ENCODE data around the gene SLC16A3. TPM values are rescaled to one million over a fixed set of nuclear protein-coding genes. Genes with fewer than 3 reads are reported as not detected.

SLC16A3 gene
- total and polyA plus RNA-seq, 2 of the 4 experiments (the other 2 are of a cell fraction), result 49.1 to 181 TPM

GRCh38 chr17:82187500-82187899 lies 41.3 kb upstream of the SLC16A3 start:
- Histone ChIP-seq H3K4me3 (ENCODE audit: insufficient read depth, low read depth, low read length) (no peak overlapping the region), H2AFZ (replicated peaks; ENCODE audit: low read length, poor library complexity) (no peak overlapping the region), H4K5ac (ENCODE audit: low read depth, low read length) (no peak overlapping the region), H3K14ac (replicated peaks; ENCODE audit: low read depth, low read length) (no peak overlapping the region), H3K4ac (ENCODE audit: low read depth, low read length) (no peak overlapping the region), H2BK5ac (ENCODE audit: low read depth, low read length, poor library complexity, severe bottlenecking) (no peak overlapping the region), H3K27me3 (ENCODE audit: control insufficient read depth, insufficient read depth, low read length) (no peaks in the 10 kb centered on the region), H3K9ac (ENCODE audit: low read depth, low read length) (no peak overlapping the region), H3K4me2 (ENCODE audit: low read depth, low read length) (no peak overlapping the region), H2BK15ac (ENCODE audit: low read depth, low read length) (no peak overlapping the region), H2BK20ac (ENCODE audit: low read depth, low read length) (no peak overlapping the region), H3K18ac (ENCODE audit: low read depth, low read length) (no peak overlapping the region), H3K36me3 (ENCODE audit: control insufficient read depth, insufficient read depth, low read length) (peaks cover 23% of the 10 kb centered on the region), H4K91ac (ENCODE audit: insufficient read depth, low read depth, low read length) (no peak overlapping the region), H4K20me1 (ENCODE audit: insufficient read depth, low read length) (no peaks in the 10 kb centered on the region), H3K9me1 (ENCODE audit: insufficient read depth, low read length) (0 out of 2 replicates have a peak, but pooled peaks cover 15% of the 10 kb centered on the region), H3K79me1 (ENCODE audit: low read depth in 1 of 2, low read length in 2 of 2) (peaks cover 0 to 4% of the 10 kb centered on the region in 2 experiments; a peak in 1 of 4 replicates), H3K27ac (ENCODE audit: insufficient read depth, low read length) (no peak overlapping the region), H2BK120ac (ENCODE audit: low read depth, low read length) (no peak overlapping the region), H3K9me3 (ENCODE audit: control insufficient read depth, insufficient read depth, low read length) (no peaks in the 10 kb centered on the region), H4K8ac (ENCODE audit: low read depth in 2 of 2, low read length in 2 of 2) (no peak overlapping the region), H2AK9ac (replicated peaks; ENCODE audit: low read depth, low read length, poor library complexity) (no peak overlapping the region), H3K56ac (ENCODE audit: extremely low read depth, insufficient read depth, low read length) (no peak overlapping the region), H3K4me1 (ENCODE audit: control insufficient read depth, insufficient read depth, low read length) (no peaks in the 10 kb centered on the region), H3K23ac (ENCODE audit: low read depth, low read length) (no peak overlapping the region), H2AK5ac (ENCODE audit: low read depth, low read length) (no peak overlapping the region)
- BruUV-seq (replicated peaks), result no TSS peak
- no CpG with 5 or more reads among the region's 23 CpGs for WGBS, 2 experiments (ENCODE audit: extremely low coverage in 2 of 2, insufficient read length in 1 of 2)
- POLR2A ChIA-PET (ENCODE audit: unreplicated experiment), result no interaction called here
- DNase-seq (no peak), ATAC-seq (ENCODE audit: low read depth) (no peak)
- no peak for TF ChIP-seq POLR2A (IDR thresholded peaks at IDR 0.05; ENCODE audit: low read depth, low read length)
- TF ChIP-seq CEBPB (IDR thresholded peaks at IDR 0.05; ENCODE audit: low read depth, low read length), result no peak
- no peak for TF ChIP-seq NFE2L2 (IDR thresholded peaks at IDR 0.05; ENCODE audit: low read depth, low read length)
- no peak for TF ChIP-seq ELK1 (IDR thresholded peaks at IDR 0.05; ENCODE audit: borderline replicate concordance, low read depth, low read length)
- TF ChIP-seq BHLHE40 (IDR thresholded peaks at IDR 0.05; ENCODE audit: low read depth, low read length), result no peak
- TF ChIP-seq USF2 (IDR thresholded peaks at IDR 0.05; ENCODE audit: low read depth, low read length), result no peak
- TF ChIP-seq FOS (IDR thresholded peaks at IDR 0.05; ENCODE audit: low read depth, low read length), result no peak
- no peak for TF ChIP-seq MAZ (IDR thresholded peaks at IDR 0.05; ENCODE audit: borderline replicate concordance, low read depth, low read length)
- intact Hi-C loops (cut with micrococcal nuclease) (no loop called here), in situ Hi-C loops (cut with MboI; ENCODE audit: low sequenced_read_pairs) (no loop called here), dilution Hi-C loops (cut with HindIII; ENCODE audit: low sequenced_read_pairs, unreplicated experiment) (no loop called here)
- CTCF ChIA-PET, result interaction anchor here (1.1 kb wide), 1 partner anchor 18 kb away, joined by 3 read pairs; no protein-coding TSS in a partner anchor
